ENCODE measurements around the gene ARHGAP18. TPM values are rescaled to one million over a fixed set of nuclear protein-coding genes. Genes with fewer than 3 reads are reported as not detected.
A peak's percentile ranks its signal among the peaks of the same experiment; 100 is the strongest.

ARHGAP18 gene
- polyA plus RNA-seq, 1 of the 3 experiments (the other 2 are of a cell fraction) = 25.0 TPM

DNA sequence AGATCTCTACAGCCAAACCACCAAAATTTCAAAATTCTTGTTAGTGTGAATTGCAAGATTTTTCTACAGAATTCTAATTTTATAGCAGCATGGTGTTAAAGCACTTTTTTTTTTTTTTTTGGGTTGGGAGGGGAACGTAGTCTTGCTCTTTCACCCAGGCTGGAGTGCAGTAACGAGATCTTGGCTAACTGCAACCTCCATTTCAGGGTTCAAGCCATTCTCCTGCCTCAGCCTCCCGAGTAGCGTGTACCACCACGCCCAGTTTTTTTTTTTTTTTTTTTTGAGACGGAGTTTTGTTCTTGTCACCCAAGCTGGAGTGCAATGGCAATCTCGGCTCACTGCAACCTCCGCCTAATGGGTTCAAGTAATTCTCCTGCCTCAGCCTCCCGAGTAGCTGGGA lies 11.5 kb downstream of the ARHGAP18 start (continued):
- TF ChIP-seq, protein P1, sequence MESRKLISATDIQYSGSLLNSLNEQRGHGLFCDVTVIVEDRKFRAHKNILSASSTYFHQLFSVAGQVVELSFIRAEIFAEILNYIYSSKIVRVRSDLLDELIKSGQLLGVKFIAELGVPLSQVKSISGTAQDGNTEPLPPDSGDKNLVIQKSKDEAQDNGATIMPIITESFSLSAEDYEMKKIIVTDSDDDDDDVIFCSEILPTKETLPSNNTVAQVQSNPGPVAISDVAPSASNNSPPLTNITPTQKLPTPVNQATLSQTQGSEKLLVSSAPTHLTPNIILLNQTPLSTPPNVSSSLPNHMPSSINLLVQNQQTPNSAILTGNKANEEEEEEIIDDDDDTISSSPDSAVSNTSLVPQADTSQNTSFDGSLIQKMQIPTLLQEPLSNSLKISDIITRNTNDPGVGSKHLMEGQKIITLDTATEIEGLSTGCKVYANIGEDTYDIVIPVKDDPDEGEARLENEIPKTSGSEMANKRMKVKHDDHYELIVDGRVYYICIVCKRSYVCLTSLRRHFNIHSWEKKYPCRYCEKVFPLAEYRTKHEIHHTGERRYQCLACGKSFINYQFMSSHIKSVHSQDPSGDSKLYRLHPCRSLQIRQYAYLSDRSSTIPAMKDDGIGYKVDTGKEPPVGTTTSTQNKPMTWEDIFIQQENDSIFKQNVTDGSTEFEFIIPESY (IDR thresholded peaks at IDR 0.05; ENCODE audit: borderline replicate concordance, low read depth) = no peak
- TF ChIP-seq RAD21 (IDR thresholded peaks at IDR 0.05; ENCODE audit: low read length) = no peak
- no peak for TF ChIP-seq SIN3A (IDR thresholded peaks at IDR 0.05; ENCODE audit: borderline replicate concordance, low read depth, low read length)
- TF ChIP-seq ELF1 (IDR thresholded peaks at IDR 0.05) = no peak
- TF ChIP-seq, protein P2, sequence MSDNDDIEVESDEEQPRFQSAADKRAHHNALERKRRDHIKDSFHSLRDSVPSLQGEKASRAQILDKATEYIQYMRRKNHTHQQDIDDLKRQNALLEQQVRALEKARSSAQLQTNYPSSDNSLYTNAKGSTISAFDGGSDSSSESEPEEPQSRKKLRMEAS (IDR thresholded peaks at IDR 0.05; ENCODE audit: low read depth) = no peak
- no peak for TF ChIP-seq RXRA (IDR thresholded peaks at IDR 0.05; ENCODE audit: borderline replicate concordance, low read depth)
- TF ChIP-seq TEAD4 (IDR thresholded peaks at IDR 0.05; ENCODE audit: borderline replicate concordance, insufficient read depth) = no peak
- TF ChIP-seq EZH2phosphoT487 (IDR thresholded peaks at IDR 0.05; ENCODE audit: borderline replicate concordance, low read depth) = no peak
- no peak for TF ChIP-seq YY1 (IDR thresholded peaks at IDR 0.05; ENCODE audit: low read depth)
- no peak for TF ChIP-seq SMC3 (IDR thresholded peaks at IDR 0.05; ENCODE audit: low read depth, low read length)
- no peak for TF ChIP-seq POLR2AphosphoS5 (IDR thresholded peaks at IDR 0.05; ENCODE audit: low read depth, low read length)
- TF ChIP-seq, protein P3, sequence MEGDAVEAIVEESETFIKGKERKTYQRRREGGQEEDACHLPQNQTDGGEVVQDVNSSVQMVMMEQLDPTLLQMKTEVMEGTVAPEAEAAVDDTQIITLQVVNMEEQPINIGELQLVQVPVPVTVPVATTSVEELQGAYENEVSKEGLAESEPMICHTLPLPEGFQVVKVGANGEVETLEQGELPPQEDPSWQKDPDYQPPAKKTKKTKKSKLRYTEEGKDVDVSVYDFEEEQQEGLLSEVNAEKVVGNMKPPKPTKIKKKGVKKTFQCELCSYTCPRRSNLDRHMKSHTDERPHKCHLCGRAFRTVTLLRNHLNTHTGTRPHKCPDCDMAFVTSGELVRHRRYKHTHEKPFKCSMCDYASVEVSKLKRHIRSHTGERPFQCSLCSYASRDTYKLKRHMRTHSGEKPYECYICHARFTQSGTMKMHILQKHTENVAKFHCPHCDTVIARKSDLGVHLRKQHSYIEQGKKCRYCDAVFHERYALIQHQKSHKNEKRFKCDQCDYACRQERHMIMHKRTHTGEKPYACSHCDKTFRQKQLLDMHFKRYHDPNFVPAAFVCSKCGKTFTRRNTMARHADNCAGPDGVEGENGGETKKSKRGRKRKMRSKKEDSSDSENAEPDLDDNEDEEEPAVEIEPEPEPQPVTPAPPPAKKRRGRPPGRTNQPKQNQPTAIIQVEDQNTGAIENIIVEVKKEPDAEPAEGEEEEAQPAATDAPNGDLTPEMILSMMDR (IDR thresholded peaks at IDR 0.05) = no peak

DNA sequence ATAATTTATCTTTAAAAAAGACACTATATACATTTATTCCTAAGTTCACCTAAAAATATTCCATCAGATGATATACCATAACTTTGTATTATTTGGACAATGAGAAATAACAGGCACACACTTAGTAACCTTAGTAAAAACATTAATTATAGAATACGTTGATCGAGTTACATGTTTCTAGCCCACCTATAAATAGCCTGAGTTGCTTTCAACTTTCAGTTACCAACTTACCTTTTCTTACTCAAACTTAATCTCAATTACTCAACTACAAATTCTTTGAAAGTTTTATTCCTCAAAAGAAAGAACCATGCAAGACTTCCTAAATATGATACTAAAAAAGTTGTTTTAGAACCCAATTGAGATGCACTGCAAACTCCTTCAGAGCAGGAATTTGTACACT lies 12.2 kb downstream of the ARHGAP18 start:
- H3K27ac ChIP-seq (ENCODE audit: low read depth in 2 of 2, low read length in 1 of 2) = peak overlapping the region in 1 of 2 experiments; percentile 97; a peak in 2 of 4 replicates
- no peak overlapping the region for H3K9ac ChIP-seq
- H3K9me2 ChIP-seq = no peaks in the 10 kb centered on the region
- peaks cover 0 to 67% of the 10 kb centered on the region in 2 experiments; a peak in 2 of 4 replicates for H3K4me1 ChIP-seq (ENCODE audit: control insufficient read depth in 1 of 2, insufficient read depth in 2 of 2, low read depth in 1 of 2, low read length in 1 of 2)
- H2AFZ ChIP-seq (ENCODE audit: low read depth) = no peak overlapping the region
- WGBS (ENCODE audit: low lambda C conversion rate) = 67% methylated on average over 2 of the region's 2 CpGs
- H3K79me2 ChIP-seq (ENCODE audit: insufficient read depth) = peaks cover 99% of the 10 kb centered on the region
- no peaks in the 10 kb centered on the region for H3K9me3 ChIP-seq
- peak overlapping the region; percentile 28; the same call in 1 of the 2 replicates for H3K4me2 ChIP-seq
- H3F3A ChIP-seq (replicated peaks; ENCODE audit: insufficient read depth) = peaks cover 29% of the 10 kb centered on the region
- H3K4me3 ChIP-seq (ENCODE audit: low read depth in 2 of 2, low read length in 1 of 2) = no peak overlapping the region
- H3K36me3 ChIP-seq (replicated peaks in 1 of 2; ENCODE audit: control insufficient read depth in 1 of 2, insufficient read depth in 2 of 2, low read length in 1 of 2) = peaks cover 0 to 26% of the 10 kb centered on the region in 2 experiments
- no peak for DNase-seq
- no peaks in the 10 kb centered on the region for H3K27me3 ChIP-seq (ENCODE audit: insufficient read depth)
- no peaks in the 10 kb centered on the region for H4K20me1 ChIP-seq (ENCODE audit: insufficient read depth)
- ChIA-PET POLR2A (no interaction called here), CTCF (no interaction called here)
- TF ChIP-seq JUND (IDR thresholded peaks at IDR 0.05) = no peak
- TF ChIP-seq, protein P1 (IDR thresholded peaks at IDR 0.05; ENCODE audit: borderline replicate concordance, low read depth) = no peak
- no peak for TF ChIP-seq MEF2A (IDR thresholded peaks at IDR 0.05; ENCODE audit: borderline replicate concordance, low read depth)
- TF ChIP-seq, protein P4, sequence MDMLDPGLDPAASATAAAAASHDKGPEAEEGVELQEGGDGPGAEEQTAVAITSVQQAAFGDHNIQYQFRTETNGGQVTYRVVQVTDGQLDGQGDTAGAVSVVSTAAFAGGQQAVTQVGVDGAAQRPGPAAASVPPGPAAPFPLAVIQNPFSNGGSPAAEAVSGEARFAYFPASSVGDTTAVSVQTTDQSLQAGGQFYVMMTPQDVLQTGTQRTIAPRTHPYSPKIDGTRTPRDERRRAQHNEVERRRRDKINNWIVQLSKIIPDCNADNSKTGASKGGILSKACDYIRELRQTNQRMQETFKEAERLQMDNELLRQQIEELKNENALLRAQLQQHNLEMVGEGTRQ (IDR thresholded peaks at IDR 0.05; ENCODE audit: borderline replicate concordance, low read depth, low read length) = no peak
- no peak for TF ChIP-seq CHD2 (IDR thresholded peaks at IDR 0.05; ENCODE audit: low read length, partially characterized antibody)
- no peak for TF ChIP-seq NRF1 (IDR thresholded peaks at IDR 0.05; ENCODE audit: low read depth, low read length)
- TF ChIP-seq NFIC (IDR thresholded peaks at IDR 0.05; ENCODE audit: borderline replicate concordance) = no peak
- TF ChIP-seq, protein P5, sequence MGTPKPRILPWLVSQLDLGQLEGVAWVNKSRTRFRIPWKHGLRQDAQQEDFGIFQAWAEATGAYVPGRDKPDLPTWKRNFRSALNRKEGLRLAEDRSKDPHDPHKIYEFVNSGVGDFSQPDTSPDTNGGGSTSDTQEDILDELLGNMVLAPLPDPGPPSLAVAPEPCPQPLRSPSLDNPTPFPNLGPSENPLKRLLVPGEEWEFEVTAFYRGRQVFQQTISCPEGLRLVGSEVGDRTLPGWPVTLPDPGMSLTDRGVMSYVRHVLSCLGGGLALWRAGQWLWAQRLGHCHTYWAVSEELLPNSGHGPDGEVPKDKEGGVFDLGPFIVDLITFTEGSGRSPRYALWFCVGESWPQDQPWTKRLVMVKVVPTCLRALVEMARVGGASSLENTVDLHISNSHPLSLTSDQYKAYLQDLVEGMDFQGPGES (IDR thresholded peaks at IDR 0.05; ENCODE audit: low read depth, low read length) = no peak
- no peak for TF ChIP-seq TCF12 (IDR thresholded peaks at IDR 0.05)
- TF ChIP-seq GABPA (IDR thresholded peaks at IDR 0.05; ENCODE audit: low read depth) = no peak
- TF ChIP-seq ELF1 (IDR thresholded peaks at IDR 0.05) = no peak
- TF ChIP-seq RFX5 (IDR thresholded peaks at IDR 0.05; ENCODE audit: low read length) = no peak
- no peak for TF ChIP-seq MXI1 (IDR thresholded peaks at IDR 0.05; ENCODE audit: low read depth, low read length)
- no peak for TF ChIP-seq RAD21 (IDR thresholded peaks at IDR 0.05; ENCODE audit: low read length)
- TF ChIP-seq, protein P2 (IDR thresholded peaks at IDR 0.05; ENCODE audit: low read depth) = no peak
- TF ChIP-seq TAF1 (IDR thresholded peaks at IDR 0.05; ENCODE audit: borderline replicate concordance, low read depth, low read length) = no peak
- no peak for TF ChIP-seq YY1 (IDR thresholded peaks at IDR 0.05; ENCODE audit: low read depth)
- TF ChIP-seq POLR2AphosphoS5 (IDR thresholded peaks at IDR 0.05; ENCODE audit: low read depth, low read length) = no peak

Measured in SK-N-SH (cell line).